ENCODE measurements around the gene ACOT12. TPM values are rescaled to one million over a fixed set of nuclear protein-coding genes. Genes with fewer than 3 reads are reported as not detected.
A peak's percentile ranks its signal among the peaks of the same experiment; 100 is the strongest.

Gene ACOT12
- total and polyA plus RNA-seq, 2 of the 13 experiments (the other 11 are each of a cell fraction or from before 2014, with no cell fraction given): not detected

DNA sequence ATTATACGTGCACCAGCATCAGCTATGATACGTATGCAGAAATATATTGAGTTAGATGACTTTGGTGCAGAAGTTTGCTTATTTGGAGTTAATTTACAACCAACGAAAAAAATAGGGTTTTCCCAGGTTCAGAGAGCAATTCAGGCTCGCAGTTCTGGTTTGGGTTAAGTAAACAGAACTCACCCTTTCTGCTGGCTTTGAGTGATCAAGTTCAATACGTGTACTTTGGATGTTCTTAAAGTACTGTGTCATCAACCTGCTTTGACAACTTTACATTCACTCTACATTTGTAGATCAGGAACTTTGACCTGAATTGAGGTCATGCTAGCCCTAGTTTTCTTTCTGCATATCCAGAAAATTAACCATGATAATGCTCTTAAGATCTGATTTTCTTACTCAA is 40.7 kb downstream of the ACOT12 start (continued):
- TF ChIP-seq ESRRA (CRISPR knock-in tag; IDR thresholded peaks at IDR 0.05; ENCODE audit: low read depth): 0 out of 2 replicates have a peak, but pooled peaks have one; percentile 56
- TF ChIP-seq HIVEP1 (CRISPR knock-in tag; IDR thresholded peaks at IDR 0.05): no peak
- TF ChIP-seq GATAD2A (CRISPR knock-in tag; IDR thresholded peaks at IDR 0.05): peak; percentile 89
- TF ChIP-seq, protein P1, sequence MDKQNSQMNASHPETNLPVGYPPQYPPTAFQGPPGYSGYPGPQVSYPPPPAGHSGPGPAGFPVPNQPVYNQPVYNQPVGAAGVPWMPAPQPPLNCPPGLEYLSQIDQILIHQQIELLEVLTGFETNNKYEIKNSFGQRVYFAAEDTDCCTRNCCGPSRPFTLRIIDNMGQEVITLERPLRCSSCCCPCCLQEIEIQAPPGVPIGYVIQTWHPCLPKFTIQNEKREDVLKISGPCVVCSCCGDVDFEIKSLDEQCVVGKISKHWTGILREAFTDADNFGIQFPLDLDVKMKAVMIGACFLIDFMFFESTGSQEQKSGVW (CRISPR knock-in tag; IDR thresholded peaks at IDR 0.05; ENCODE audit: borderline replicate concordance): no peak
- peak; percentile 78 for TF ChIP-seq POGZ (CRISPR knock-in tag; IDR thresholded peaks at IDR 0.05)
- no peak for TF ChIP-seq SP4 (CRISPR knock-in tag; IDR thresholded peaks at IDR 0.05)
- TF ChIP-seq CAMTA2 (CRISPR knock-in tag; IDR thresholded peaks at IDR 0.05; ENCODE audit: borderline replicate concordance): no peak
- no peak for TF ChIP-seq THAP7 (CRISPR knock-in tag; IDR thresholded peaks at IDR 0.05)
- TF ChIP-seq ZNF792 (CRISPR knock-in tag; IDR thresholded peaks at IDR 0.05): peak; percentile 60; the same call in 1 of the 2 replicates
- TF ChIP-seq, protein P2, sequence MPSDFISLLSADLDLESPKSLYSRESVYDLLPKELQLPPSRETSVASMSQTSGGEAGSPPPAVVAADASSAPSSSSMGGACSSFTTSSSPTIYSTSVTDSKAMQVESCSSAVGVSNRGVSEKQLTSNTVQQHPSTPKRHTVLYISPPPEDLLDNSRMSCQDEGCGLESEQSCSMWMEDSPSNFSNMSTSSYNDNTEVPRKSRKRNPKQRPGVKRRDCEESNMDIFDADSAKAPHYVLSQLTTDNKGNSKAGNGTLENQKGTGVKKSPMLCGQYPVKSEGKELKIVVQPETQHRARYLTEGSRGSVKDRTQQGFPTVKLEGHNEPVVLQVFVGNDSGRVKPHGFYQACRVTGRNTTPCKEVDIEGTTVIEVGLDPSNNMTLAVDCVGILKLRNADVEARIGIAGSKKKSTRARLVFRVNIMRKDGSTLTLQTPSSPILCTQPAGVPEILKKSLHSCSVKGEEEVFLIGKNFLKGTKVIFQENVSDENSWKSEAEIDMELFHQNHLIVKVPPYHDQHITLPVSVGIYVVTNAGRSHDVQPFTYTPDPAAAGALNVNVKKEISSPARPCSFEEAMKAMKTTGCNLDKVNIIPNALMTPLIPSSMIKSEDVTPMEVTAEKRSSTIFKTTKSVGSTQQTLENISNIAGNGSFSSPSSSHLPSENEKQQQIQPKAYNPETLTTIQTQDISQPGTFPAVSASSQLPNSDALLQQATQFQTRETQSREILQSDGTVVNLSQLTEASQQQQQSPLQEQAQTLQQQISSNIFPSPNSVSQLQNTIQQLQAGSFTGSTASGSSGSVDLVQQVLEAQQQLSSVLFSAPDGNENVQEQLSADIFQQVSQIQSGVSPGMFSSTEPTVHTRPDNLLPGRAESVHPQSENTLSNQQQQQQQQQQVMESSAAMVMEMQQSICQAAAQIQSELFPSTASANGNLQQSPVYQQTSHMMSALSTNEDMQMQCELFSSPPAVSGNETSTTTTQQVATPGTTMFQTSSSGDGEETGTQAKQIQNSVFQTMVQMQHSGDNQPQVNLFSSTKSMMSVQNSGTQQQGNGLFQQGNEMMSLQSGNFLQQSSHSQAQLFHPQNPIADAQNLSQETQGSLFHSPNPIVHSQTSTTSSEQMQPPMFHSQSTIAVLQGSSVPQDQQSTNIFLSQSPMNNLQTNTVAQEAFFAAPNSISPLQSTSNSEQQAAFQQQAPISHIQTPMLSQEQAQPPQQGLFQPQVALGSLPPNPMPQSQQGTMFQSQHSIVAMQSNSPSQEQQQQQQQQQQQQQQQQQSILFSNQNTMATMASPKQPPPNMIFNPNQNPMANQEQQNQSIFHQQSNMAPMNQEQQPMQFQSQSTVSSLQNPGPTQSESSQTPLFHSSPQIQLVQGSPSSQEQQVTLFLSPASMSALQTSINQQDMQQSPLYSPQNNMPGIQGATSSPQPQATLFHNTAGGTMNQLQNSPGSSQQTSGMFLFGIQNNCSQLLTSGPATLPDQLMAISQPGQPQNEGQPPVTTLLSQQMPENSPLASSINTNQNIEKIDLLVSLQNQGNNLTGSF (CRISPR knock-in tag; IDR thresholded peaks at IDR 0.05): no peak
- peak in 1 of 2 experiments; percentile 41; a peak in 2 of 4 replicates for TF ChIP-seq MAFK (conservative IDR thresholded peaks at IDR 0.05 in 1 of 2, IDR thresholded peaks at IDR 0.05 in 1 of 2; ENCODE audit: low read length in 2 of 2)
- TF ChIP-seq NRL (CRISPR knock-in tag; IDR thresholded peaks at IDR 0.05; ENCODE audit: borderline replicate concordance): no peak
- TF ChIP-seq ZHX1 (CRISPR knock-in tag; IDR thresholded peaks at IDR 0.05; ENCODE audit: low read depth): no peak
- TF ChIP-seq HDAC6 (IDR thresholded peaks at IDR 0.05; ENCODE audit: low read depth, low read length): no peak
- TF ChIP-seq THAP11 (CRISPR knock-in tag; IDR thresholded peaks at IDR 0.05): peak; percentile 73
- TF ChIP-seq ZNF598 (CRISPR knock-in tag; IDR thresholded peaks at IDR 0.05; ENCODE audit: borderline replicate concordance): no peak
- TF ChIP-seq, protein P3, sequence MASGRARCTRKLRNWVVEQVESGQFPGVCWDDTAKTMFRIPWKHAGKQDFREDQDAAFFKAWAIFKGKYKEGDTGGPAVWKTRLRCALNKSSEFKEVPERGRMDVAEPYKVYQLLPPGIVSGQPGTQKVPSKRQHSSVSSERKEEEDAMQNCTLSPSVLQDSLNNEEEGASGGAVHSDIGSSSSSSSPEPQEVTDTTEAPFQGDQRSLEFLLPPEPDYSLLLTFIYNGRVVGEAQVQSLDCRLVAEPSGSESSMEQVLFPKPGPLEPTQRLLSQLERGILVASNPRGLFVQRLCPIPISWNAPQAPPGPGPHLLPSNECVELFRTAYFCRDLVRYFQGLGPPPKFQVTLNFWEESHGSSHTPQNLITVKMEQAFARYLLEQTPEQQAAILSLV (CRISPR knock-in tag; IDR thresholded peaks at IDR 0.05; ENCODE audit: borderline replicate concordance): no peak
- TF ChIP-seq ZKSCAN8 (CRISPR knock-in tag; IDR thresholded peaks at IDR 0.05; ENCODE audit: borderline replicate concordance): peak; percentile 51; the same call in 1 of the 2 replicates
- no peak for TF ChIP-seq CBX2 (IDR thresholded peaks at IDR 0.05; ENCODE audit: low read depth, low read length)
- no peak for TF ChIP-seq CBX2 (CRISPR knock-in tag; IDR thresholded peaks at IDR 0.05; ENCODE audit: low read depth)
- no peak for TF ChIP-seq ADNP (CRISPR knock-in tag; IDR thresholded peaks at IDR 0.05)
